Parathyroid adenoma (tissue), 2 donors: ENCODE data around the gene LAD1.

Experiments used
- H2AFZ ChIP-seq: fragments of 300-600 bp; sonication (generic); one replicate; pipeline ENCODE4 v1.7.0; 2017; ENCODE audit warnings: antibody characterized with exemption, mild to moderate bottlenecking
- H3K27ac ChIP-seq: fragments of 300-600 bp; sonication (generic); one replicate; pipeline ENCODE4 v1.7.0; 2017
- H3K27me3 ChIP-seq: fragments of 300-600 bp; sonication (generic); one replicate; pipeline ENCODE4 v1.7.0; 2017; ENCODE audit warnings: low read length; ENCODE audit not compliant: control insufficient read depth, insufficient read depth
- H3K36me3 ChIP-seq: fragments of 300-600 bp; sonication (generic); one replicate; pipeline ENCODE4 v1.7.0; 2017; ENCODE audit warnings: low read length; ENCODE audit not compliant: control insufficient read depth, insufficient read depth
- H3K4me1 ChIP-seq: fragments of 300-600 bp; sonication (generic); one replicate; pipeline ENCODE4 v1.7.0; 2017; ENCODE audit warnings: control low read depth
- H3K4me2 ChIP-seq: fragments of 300-600 bp; sonication (generic); one replicate; pipeline ENCODE4 v1.7.0; 2017; ENCODE audit warnings: low read length
- H3K4me3 ChIP-seq: fragments of 300-600 bp; sonication (generic); one replicate; pipeline ENCODE4 v1.7.0; 2017; ENCODE audit warnings: low read depth, low read length
- H3K79me2 ChIP-seq: fragments of 300-600 bp; sonication (generic); one replicate; pipeline ENCODE4 v1.7.0; 2017; ENCODE audit warnings: control low read depth
- H3K9ac ChIP-seq: fragments of 300-600 bp; sonication (generic); one replicate; pipeline ENCODE4 v1.7.0; 2017; ENCODE audit warnings: mild to moderate bottlenecking
- H3K9me3 ChIP-seq: fragments of 300-600 bp; sonication (generic); one replicate; pipeline ENCODE4 v1.7.0; 2017; ENCODE audit warnings: low read length; ENCODE audit not compliant: control insufficient read depth
- CTCF ChIP-seq: fragments of 300-600 bp; sonication (generic); IDR thresholded peaks from one replicate; pipeline ENCODE4 v1.7.0; 2017; ENCODE audit warnings: antibody characterized with exemption, mild to moderate bottlenecking
- donor health status: primary hyperparathyroidism.

LAD1 gene

GRCh38 chr1:201360486-201360885 is 38.6 kb downstream of the LAD1 start:
- Histone ChIP-seq H3K27ac (no peak overlapping the region), H3K4me1 (no peaks in the 10 kb centered on the region), H3K4me2 (no peak overlapping the region)

DNA sequence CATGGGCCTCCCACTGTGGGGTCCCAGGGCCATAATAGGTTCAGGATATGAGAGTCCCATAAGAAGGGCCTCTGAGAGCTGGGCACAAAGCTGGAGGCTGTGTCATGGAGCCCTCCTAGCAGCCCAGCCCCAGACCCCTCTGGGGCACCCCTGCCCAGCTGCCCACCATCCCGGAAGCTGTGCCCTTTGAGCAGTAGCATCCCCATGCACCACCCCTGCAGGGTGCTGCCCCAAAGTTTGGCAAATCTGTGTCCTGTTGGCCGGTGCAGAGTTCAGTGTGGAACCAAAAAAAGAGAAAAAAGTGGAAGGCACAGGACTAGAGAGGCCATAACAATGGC is 39.3 kb downstream of the LAD1 start:
- Histone ChIP-seq H3K4me2 (no peak overlapping the region), H3K9me3 (no peaks in the 10 kb centered on the region), H3K36me3 (no peaks in the 10 kb centered on the region), H3K9ac (no peak overlapping the region), H3K79me2 (no peaks in the 10 kb centered on the region), H3K27ac (no peak overlapping the region), H3K27me3 (no peaks in the 10 kb centered on the region), H3K4me1 (no peaks in the 10 kb centered on the region), H3K4me3 (no peak overlapping the region), H2AFZ (no peak overlapping the region)
- no peak for TF ChIP-seq CTCF

More at GRCh38 chr1:201360486-201360885, 38.6 kb downstream of the LAD1 start:
- Histone ChIP-seq H3K27me3 (no peaks in the 10 kb centered on the region), H3K9ac (no peak overlapping the region), H3K79me2 (no peaks in the 10 kb centered on the region), H3K9me3 (no peaks in the 10 kb centered on the region), H3K4me3 (no peak overlapping the region), H3K36me3 (no peaks in the 10 kb centered on the region), H2AFZ (no peak overlapping the region)
- no peak for TF ChIP-seq CTCF

- Histone ChIP-seq H3K27me3 (no peaks in the 10 kb centered on the region), H3K4me3 (no peak overlapping the region), H3K27ac (no peak overlapping the region), H3K9ac (no peak overlapping the region), H3K4me1 (no peaks in the 10 kb centered on the region), H3K79me2 (no peaks in the 10 kb centered on the region), H2AFZ (no peak overlapping the region), H3K4me2 (no peak overlapping the region), H3K36me3 (no peaks in the 10 kb centered on the region), H3K9me3 (no peaks in the 10 kb centered on the region)
- no peak for TF ChIP-seq CTCF
Measured at GRCh38 chr1:201359031-201359872, 39.9 kb downstream of the LAD1 start.

- Histone ChIP-seq H3K4me1 (no peaks in the 10 kb centered on the region), H3K79me2 (no peaks in the 10 kb centered on the region), H3K9ac (no peak overlapping the region), H3K4me2 (no peak overlapping the region), H3K4me3 (no peak overlapping the region), H3K9me3 (no peaks in the 10 kb centered on the region), H3K27ac (no peak overlapping the region), H3K36me3 (no peaks in the 10 kb centered on the region), H2AFZ (no peak overlapping the region), H3K27me3 (no peaks in the 10 kb centered on the region)
- no peak for TF ChIP-seq CTCF
Measured at GRCh38 chr1:201358596-201358995, 40.5 kb downstream of the LAD1 start.
